ENCODE measurements around the gene RCOR3.

GRCh38 chr1:211319892-211320291 lies 60.7 kb downstream of the RCOR3 start:
- TF ChIP-seq POLR2A (IDR thresholded peaks at IDR 0.05) (no peak), CTCF (IDR thresholded peaks at IDR 0.05) (no peak)
